Parathyroid adenoma (tissue), 2 donors: ENCODE results near the gene COL23A1.

Experiments used
- H2AFZ ChIP-seq: fragments of 300-600 bp; sonication (generic); one replicate; pipeline ENCODE4 v1.7.0; 2017; ENCODE audit warnings: antibody characterized with exemption, mild to moderate bottlenecking
- H3K27ac ChIP-seq: fragments of 300-600 bp; sonication (generic); one replicate; pipeline ENCODE4 v1.7.0; 2017
- H3K27me3 ChIP-seq: fragments of 300-600 bp; sonication (generic); one replicate; pipeline ENCODE4 v1.7.0; 2017; ENCODE audit warnings: low read length; ENCODE audit not compliant: control insufficient read depth, insufficient read depth
- H3K36me3 ChIP-seq: fragments of 300-600 bp; sonication (generic); one replicate; pipeline ENCODE4 v1.7.0; 2017; ENCODE audit warnings: low read length; ENCODE audit not compliant: control insufficient read depth, insufficient read depth
- H3K4me1 ChIP-seq: fragments of 300-600 bp; sonication (generic); one replicate; pipeline ENCODE4 v1.7.0; 2017; ENCODE audit warnings: control low read depth
- H3K4me2 ChIP-seq: fragments of 300-600 bp; sonication (generic); one replicate; pipeline ENCODE4 v1.7.0; 2017; ENCODE audit warnings: low read length
- H3K4me3 ChIP-seq: fragments of 300-600 bp; sonication (generic); one replicate; pipeline ENCODE4 v1.7.0; 2017; ENCODE audit warnings: low read depth, low read length
- H3K79me2 ChIP-seq: fragments of 300-600 bp; sonication (generic); one replicate; pipeline ENCODE4 v1.7.0; 2017; ENCODE audit warnings: control low read depth
- H3K9ac ChIP-seq: fragments of 300-600 bp; sonication (generic); one replicate; pipeline ENCODE4 v1.7.0; 2017; ENCODE audit warnings: mild to moderate bottlenecking
- H3K9me3 ChIP-seq: fragments of 300-600 bp; sonication (generic); one replicate; pipeline ENCODE4 v1.7.0; 2017; ENCODE audit warnings: low read length; ENCODE audit not compliant: control insufficient read depth
- TF ChIP-seq, protein P1 (sequence below): fragments of 300-600 bp; sonication (generic); IDR thresholded peaks from one replicate; pipeline ENCODE4 v1.7.0; 2017; ENCODE audit warnings: antibody characterized with exemption, mild to moderate bottlenecking
- donor health status: primary hyperparathyroidism.

The COL23A1 gene

DNA sequence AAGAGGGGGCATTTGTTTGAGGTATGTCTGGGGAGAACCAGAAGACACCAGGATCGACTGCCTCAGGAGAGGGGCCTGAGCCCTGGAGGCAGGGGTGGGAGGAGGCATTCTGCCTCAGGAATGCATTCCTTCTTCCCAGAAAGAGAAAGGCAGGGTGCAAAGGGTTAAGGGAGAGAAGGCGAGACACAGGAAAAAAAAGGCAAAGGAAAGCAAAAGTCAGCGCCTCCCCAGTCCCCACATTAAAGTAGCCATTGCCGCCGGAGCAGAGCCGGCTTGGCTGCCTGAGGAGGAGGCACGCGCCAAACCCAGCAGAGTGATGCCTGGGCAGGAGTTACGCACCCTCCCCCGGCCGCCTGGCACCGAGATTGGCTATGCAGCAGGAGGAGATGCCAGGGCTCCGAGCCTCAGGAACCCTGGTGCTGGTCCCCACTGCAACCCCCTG lies 233.7 kb downstream of the COL23A1 start:
- Histone ChIP-seq H3K36me3 (no peaks in the 10 kb centered on the region), H3K79me2 (no peaks in the 10 kb centered on the region), H3K27ac (no peak overlapping the region), H3K27me3 (no peaks in the 10 kb centered on the region), H3K4me1 (no peaks in the 10 kb centered on the region), H3K4me2 (no peak overlapping the region), H3K9ac (no peak overlapping the region), H2AFZ (no peak overlapping the region), H3K4me3 (no peak overlapping the region), H3K9me3 (no peaks in the 10 kb centered on the region)
- TF ChIP-seq, protein P1, sequence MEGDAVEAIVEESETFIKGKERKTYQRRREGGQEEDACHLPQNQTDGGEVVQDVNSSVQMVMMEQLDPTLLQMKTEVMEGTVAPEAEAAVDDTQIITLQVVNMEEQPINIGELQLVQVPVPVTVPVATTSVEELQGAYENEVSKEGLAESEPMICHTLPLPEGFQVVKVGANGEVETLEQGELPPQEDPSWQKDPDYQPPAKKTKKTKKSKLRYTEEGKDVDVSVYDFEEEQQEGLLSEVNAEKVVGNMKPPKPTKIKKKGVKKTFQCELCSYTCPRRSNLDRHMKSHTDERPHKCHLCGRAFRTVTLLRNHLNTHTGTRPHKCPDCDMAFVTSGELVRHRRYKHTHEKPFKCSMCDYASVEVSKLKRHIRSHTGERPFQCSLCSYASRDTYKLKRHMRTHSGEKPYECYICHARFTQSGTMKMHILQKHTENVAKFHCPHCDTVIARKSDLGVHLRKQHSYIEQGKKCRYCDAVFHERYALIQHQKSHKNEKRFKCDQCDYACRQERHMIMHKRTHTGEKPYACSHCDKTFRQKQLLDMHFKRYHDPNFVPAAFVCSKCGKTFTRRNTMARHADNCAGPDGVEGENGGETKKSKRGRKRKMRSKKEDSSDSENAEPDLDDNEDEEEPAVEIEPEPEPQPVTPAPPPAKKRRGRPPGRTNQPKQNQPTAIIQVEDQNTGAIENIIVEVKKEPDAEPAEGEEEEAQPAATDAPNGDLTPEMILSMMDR = no peak

DNA sequence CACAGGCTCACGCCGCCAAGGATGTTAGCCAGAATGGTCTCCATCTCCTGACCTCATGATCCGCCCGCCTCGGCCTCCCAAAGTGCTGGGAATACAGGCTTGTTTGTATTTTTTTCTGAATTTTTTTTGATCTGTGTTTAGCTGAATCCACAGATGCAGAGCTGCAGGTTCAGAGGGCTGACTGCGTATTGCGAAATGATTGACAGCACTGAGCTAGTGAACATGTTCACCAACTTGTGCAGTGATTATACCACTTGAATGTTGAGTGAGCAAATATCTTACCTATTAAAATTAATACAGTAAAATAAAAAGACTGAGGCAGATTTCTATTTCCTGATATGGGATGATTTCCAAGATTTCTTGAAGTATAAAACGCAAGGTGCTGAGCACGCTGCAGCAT lies 234.5 kb downstream of the COL23A1 start:
- Histone ChIP-seq H3K36me3 (no peaks in the 10 kb centered on the region), H2AFZ (no peak overlapping the region), H3K9ac (no peak overlapping the region), H3K4me3 (no peak overlapping the region), H3K27me3 (no peaks in the 10 kb centered on the region), H3K4me2 (no peak overlapping the region), H3K79me2 (no peaks in the 10 kb centered on the region), H3K4me1 (no peaks in the 10 kb centered on the region), H3K9me3 (no peaks in the 10 kb centered on the region), H3K27ac (no peak overlapping the region)
- TF ChIP-seq, protein P1 = no peak

DNA sequence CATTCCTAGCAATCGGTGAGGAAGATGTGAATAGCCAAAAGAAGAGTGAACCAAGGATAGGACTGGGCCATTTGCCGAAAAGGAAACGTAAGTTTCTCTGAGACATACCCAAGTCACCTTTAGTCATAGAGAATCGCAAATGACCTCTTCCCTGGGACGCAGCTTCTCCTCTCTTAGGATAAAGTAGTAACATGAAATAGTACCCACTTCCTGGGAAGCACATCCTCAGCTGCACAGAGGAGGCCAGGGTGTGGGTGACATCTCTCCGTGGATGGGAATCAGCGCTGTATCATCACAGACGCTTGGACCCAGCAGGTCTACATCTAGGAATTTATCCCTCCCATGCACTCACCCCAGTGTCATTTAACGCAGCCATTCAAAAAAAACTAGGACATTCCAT lies 236.7 kb downstream of the COL23A1 start:
- H3K4me2 ChIP-seq = no peak overlapping the region
- H3K27ac ChIP-seq = no peak overlapping the region
- no peak overlapping the region for H3K4me3 ChIP-seq
- H3K4me1 ChIP-seq = no peaks in the 10 kb centered on the region
- H3K79me2 ChIP-seq = no peaks in the 10 kb centered on the region
- no peak overlapping the region for H2AFZ ChIP-seq
- H3K36me3 ChIP-seq = no peaks in the 10 kb centered on the region
- no peaks in the 10 kb centered on the region for H3K27me3 ChIP-seq
- TF ChIP-seq, protein P1 = no peak
- no peaks in the 10 kb centered on the region for H3K9me3 ChIP-seq
- H3K9ac ChIP-seq = no peak overlapping the region

DNA sequence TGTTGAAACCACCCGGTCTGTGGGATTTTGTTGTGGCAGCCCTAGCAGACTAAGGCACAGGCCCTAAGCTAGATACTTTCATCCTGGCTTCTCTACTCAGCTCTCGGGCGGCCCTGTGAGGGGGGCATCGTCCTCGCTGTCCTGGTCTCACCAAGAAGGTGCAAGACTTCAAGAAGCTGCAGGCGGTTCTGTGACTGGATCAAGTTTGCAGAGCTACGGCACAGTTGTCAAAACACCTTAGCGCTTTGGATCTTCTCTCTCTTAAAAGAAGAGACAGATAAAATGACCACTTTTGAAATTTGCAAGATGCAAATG lies 238.2 kb downstream of the COL23A1 start:
- Histone ChIP-seq H3K36me3 (no peaks in the 10 kb centered on the region), H3K9me3 (no peaks in the 10 kb centered on the region), H2AFZ (no peak overlapping the region), H3K4me2 (no peak overlapping the region), H3K4me1 (no peaks in the 10 kb centered on the region), H3K27ac (no peak overlapping the region), H3K79me2 (no peaks in the 10 kb centered on the region), H3K9ac (no peak overlapping the region), H3K27me3 (no peaks in the 10 kb centered on the region), H3K4me3 (no peak overlapping the region)
- TF ChIP-seq, protein P1 = no peak

DNA sequence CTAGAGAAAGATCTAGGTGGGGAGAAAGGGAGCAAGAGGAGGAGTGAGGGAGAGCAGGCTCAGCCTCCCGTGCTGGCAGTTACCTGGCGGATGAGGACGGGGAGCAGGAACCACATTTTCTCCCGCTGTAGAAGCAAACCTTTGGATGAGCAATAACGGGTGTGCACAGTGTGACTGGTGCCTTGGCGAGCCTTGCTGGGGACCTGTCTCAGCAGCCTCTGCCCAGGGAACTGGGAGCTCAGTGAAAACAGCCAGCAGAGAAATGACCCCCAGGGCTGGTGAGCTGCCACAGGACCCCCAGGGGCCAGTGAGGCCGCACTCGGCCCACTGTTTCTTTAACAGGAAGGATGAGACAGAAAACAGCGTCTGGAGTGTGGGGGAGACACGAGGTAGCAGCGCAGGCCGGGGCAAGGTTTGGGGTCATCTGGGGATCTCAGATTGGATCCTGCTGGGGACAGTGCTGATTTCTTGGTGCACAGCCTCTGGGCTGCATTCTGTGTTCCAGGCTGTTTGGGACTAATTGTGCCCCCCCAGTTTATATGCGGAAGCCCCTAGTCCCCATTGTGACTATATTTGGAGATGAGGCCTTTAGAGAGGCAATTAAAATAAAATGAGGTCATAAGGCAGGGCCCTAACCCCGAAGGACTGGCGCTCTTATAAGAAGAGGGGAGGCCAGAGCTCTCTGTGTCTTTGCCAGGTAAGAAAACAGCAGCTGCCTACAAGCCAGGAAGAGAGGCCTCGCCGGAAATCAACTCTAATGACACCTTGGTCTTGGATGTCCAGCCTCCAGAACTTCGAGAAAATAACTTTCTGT lies 238.8 kb downstream of the COL23A1 start:
- Histone ChIP-seq H3K27me3 (no peaks in the 10 kb centered on the region), H3K4me1 (no peaks in the 10 kb centered on the region), H3K79me2 (no peaks in the 10 kb centered on the region), H3K9me3 (no peaks in the 10 kb centered on the region), H2AFZ (no peak overlapping the region), H3K4me3 (no peak overlapping the region), H3K27ac (no peak overlapping the region), H3K9ac (no peak overlapping the region), H3K4me2 (no peak overlapping the region), H3K36me3 (no peaks in the 10 kb centered on the region)
- TF ChIP-seq, protein P1 = no peak
